Measurements from ENCODE around the gene STRIP2. TPM values are rescaled to one million over a fixed set of nuclear protein-coding genes. Genes with fewer than 3 reads are reported as not detected.

The STRIP2 gene
- total RNA-seq, 1 experiment from 2014 or later, result 9.9 TPM

- no peak for DNase-seq
- Histone ChIP-seq H2BK12ac (ENCODE audit: insufficient read length, low read depth, low read length) (no peak overlapping the region), H3K14ac (ENCODE audit: insufficient read depth, low read length) (no peak overlapping the region), H4K8ac (replicated peaks; ENCODE audit: insufficient read length, low read depth, low read length) (no peak overlapping the region), H2BK5ac (ENCODE audit: insufficient read length, low read length) (no peak overlapping the region), H4K91ac (ENCODE audit: insufficient read length, low read depth, low read length) (no peak overlapping the region), H2BK20ac (ENCODE audit: low read depth, low read length, poor library complexity, severe bottlenecking) (no peak overlapping the region), H3K4me1 (ENCODE audit: insufficient read depth, low read length) (no peaks in the 10 kb centered on the region), H3K79me1 (ENCODE audit: insufficient read depth, low read depth, low read length, poor library complexity, severe bottlenecking) (no peaks in the 10 kb centered on the region), H3K23me2 (ENCODE audit: insufficient read length, low read depth, low read length, poor library complexity, severe bottlenecking) (no peaks in the 10 kb centered on the region), H3K27ac (ENCODE audit: insufficient read length, low read depth, low read length) (no peak overlapping the region), H3K56ac (ENCODE audit: insufficient read length, low read depth, low read length) (no peak overlapping the region), H2AK5ac (ENCODE audit: insufficient read length, low read length) (no peak overlapping the region), H3K4me2 (ENCODE audit: insufficient read depth, insufficient read length, low read length) (no peak overlapping the region), H3K79me2 (ENCODE audit: insufficient read depth, low read length) (no peaks in the 10 kb centered on the region), H3K18ac (ENCODE audit: insufficient read length, low read depth, low read length) (no peak overlapping the region), H2BK120ac (ENCODE audit: low read depth, low read length, poor library complexity, severe bottlenecking) (no peak overlapping the region), H2BK15ac (ENCODE audit: low read depth, low read length) (no peak overlapping the region), H2AFZ (ENCODE audit: low read length) (no peak overlapping the region), H3K4ac (ENCODE audit: low read depth, low read length) (no peak overlapping the region), H4K5ac (ENCODE audit: insufficient read length, low read depth, low read length) (no peak overlapping the region), H3K23ac (ENCODE audit: insufficient read length, low read depth, low read length) (no peak overlapping the region), H4K20me1 (ENCODE audit: control insufficient read depth, insufficient read depth, insufficient read length) (no peaks in the 10 kb centered on the region), H3K9ac (ENCODE audit: extremely low read depth, insufficient read length, low read length) (no peak overlapping the region), H3T11ph (ENCODE audit: low read length) (no peak overlapping the region), H3K9me3 (ENCODE audit: control insufficient read depth, low read depth, low read length) (no peaks in the 10 kb centered on the region), H3K27me3 (ENCODE audit: insufficient read depth, low read length) (no peaks in the 10 kb centered on the region)
- H3K4me1 Mint-ChIP-seq, result no peaks in the 10 kb centered on the region
- TF ChIP-seq, protein P1, sequence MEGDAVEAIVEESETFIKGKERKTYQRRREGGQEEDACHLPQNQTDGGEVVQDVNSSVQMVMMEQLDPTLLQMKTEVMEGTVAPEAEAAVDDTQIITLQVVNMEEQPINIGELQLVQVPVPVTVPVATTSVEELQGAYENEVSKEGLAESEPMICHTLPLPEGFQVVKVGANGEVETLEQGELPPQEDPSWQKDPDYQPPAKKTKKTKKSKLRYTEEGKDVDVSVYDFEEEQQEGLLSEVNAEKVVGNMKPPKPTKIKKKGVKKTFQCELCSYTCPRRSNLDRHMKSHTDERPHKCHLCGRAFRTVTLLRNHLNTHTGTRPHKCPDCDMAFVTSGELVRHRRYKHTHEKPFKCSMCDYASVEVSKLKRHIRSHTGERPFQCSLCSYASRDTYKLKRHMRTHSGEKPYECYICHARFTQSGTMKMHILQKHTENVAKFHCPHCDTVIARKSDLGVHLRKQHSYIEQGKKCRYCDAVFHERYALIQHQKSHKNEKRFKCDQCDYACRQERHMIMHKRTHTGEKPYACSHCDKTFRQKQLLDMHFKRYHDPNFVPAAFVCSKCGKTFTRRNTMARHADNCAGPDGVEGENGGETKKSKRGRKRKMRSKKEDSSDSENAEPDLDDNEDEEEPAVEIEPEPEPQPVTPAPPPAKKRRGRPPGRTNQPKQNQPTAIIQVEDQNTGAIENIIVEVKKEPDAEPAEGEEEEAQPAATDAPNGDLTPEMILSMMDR (conservative IDR thresholded peaks at IDR 0.05), result no peak
- no peaks in the 10 kb centered on the region for H3K9me3 Mint-ChIP-seq
- no peak overlapping the region for H3K4me3 Mint-ChIP-seq
- no CpG with 5 or more reads among the region's 5 CpGs for WGBS (ENCODE audit: extremely low coverage, insufficient read length, low lambda C conversion rate)
- no peak overlapping the region for H3K27ac Mint-ChIP-seq
- H3K36me3 Mint-ChIP-seq (ENCODE audit: insufficient read depth in 1 of 3, low read depth in 3 of 3), result peaks cover 5 to 21% (median 14%) of the 10 kb centered on the region in 3 experiments; a peak in 6 of 7 replicates
- H3K27me3 Mint-ChIP-seq (ENCODE audit: low read depth), result no peaks in the 10 kb centered on the region
Observed at GRCh38 chr7:129417073-129417472, 17.2 kb upstream of the STRIP2 start.
